Activated CD4-positive, alpha-beta T cell treated with anti-CD3 and anti-CD28 coated beads, Interleukin-2, amount 50 U/mL, for 24 hours (primary cell): Measurements from ENCODE around the gene RGS12.

ENCODE experiments used
- DNase-seq, 2 donors: peaks; one replicate each; pipeline ENCODE4 v3.0.0-alpha.2; 2020; ENCODE audit warnings: low read depth in 1 of 2, low spot score in 1 of 2

Gene RGS12

GRCh38 chr4:3280466-3280865 lies 12.4 kb upstream of the RGS12 start:
- DNase-seq = no peak

GRCh38 chr4:3283483-3283882 lies 9.3 kb upstream of the RGS12 start:
- DNase-seq = no peak

- DNase-seq = no peak
These were observed 8.9 kb upstream of the RGS12 start for GRCh38 chr4:3283916-3284315.

- no peak for DNase-seq
These were observed 7.9 kb upstream of the RGS12 start for GRCh38 chr4:3284734-3285557.

GRCh38 chr4:3285558-3286334 lies 7.1 kb upstream of the RGS12 start:
- DNase-seq = no peak

- no peak for DNase-seq
These were observed 6.3 kb upstream of the RGS12 start for GRCh38 chr4:3286335-3287175.

DNA sequence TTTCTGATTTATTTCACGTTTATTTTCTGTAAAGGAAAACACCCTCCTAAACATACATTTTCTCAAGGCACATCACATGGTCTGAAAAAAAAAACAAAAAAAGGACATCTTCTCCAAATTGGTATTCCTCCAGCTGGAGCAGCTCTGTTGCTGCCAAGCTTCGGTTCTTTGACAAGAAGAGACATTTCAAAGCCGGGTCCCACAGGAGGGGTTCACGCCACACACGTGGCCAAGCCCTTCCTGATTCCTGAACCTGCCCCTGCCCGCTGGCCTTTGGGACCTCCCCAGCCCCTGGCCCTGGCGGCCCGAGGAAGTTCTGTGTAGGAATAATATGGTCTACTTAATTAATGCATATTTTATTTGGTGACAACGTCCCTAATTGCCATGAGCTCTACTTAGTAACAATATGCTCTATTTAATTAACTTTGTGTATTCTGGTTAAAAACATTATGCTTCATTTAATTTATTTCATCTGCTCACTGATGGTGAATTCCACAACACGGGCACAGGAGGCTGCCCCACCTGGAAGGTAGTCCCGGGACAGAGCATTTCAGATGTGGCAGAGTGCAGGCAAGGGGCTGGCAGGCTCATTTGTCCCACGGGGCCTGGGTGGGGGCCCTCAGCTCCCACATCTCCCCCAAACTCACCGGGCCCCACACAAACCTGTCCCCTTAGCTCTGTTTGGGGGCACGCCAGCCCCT lies 5.4 kb upstream of the RGS12 start:
- no peak for DNase-seq

- no peak for DNase-seq
These were observed 4.8 kb upstream of the RGS12 start for GRCh38 chr4:3287972-3288570.

DNA sequence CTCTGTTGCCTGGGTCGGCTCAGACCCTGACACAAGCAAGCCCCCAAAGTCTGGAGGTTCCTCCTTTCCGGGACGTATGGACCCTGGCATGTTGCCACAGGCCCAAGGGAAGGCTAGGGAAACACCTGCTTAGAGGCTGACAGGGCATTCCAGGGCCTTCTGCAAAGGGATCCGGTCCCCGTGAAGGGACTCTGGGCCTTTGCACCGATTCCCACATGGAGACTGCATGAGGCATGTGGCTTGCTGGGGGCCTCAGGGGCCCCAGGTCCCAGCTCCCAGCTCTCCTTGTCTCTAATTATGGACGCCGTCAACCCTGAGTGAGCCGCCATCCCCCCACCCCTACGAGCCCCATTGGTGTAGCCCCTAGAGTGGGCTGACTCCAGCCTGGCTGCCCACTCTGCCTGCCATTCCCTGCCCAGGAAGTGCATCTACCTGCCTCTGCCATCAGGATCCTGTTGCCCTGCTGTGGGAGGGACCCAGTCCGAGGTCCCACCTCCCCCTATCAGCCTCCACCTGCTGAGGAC lies 4.2 kb upstream of the RGS12 start:
- DNase-seq = no peak

- no peak for DNase-seq
These were observed 2.3 kb upstream of the RGS12 start for GRCh38 chr4:3290476-3290875.

- no peak for DNase-seq
These were observed 1.9 kb upstream of the RGS12 start for GRCh38 chr4:3290889-3291321.

- no peak for DNase-seq
These were observed 1.3 kb upstream of the RGS12 start for GRCh38 chr4:3291411-3291968.

DNA sequence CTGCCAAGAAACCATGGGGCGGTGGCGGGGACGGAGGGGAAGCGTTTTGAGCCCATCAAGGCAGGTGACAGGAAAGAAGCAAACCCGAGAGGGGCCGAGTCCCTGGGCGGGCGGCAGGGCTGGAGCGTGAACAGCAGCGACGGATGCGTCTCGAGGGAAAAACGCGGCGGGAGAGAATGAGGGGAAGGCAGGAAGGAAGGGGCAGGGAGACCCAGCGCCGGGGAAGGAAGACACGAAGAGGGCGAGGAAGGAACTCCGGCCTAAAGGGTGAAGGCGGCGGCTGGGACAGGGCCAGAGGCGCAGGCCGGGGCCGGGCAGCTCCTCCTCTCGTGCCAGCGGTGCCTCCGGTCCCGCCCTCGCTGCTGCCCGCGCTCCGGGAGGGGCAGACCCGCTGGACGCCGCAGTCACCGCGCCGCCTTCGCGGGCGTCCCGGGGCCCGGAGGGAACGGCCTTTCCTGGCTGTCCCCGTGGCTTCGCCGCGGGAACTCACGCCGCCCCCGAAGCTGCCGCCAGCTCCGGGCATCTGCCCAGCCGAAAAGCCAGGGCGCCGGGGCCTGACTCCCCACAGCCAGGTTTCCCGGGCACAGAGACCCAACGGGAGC lies 751 bp upstream of the RGS12 start:
- DNase-seq = no peak

GRCh38 chr4:3293401-3294391 lies 875 bp downstream of the RGS12 start:
- no peak for DNase-seq

GRCh38 chr4:3294401-3295241 lies 1.8 kb downstream of the RGS12 start:
- DNase-seq = no peak

DNA sequence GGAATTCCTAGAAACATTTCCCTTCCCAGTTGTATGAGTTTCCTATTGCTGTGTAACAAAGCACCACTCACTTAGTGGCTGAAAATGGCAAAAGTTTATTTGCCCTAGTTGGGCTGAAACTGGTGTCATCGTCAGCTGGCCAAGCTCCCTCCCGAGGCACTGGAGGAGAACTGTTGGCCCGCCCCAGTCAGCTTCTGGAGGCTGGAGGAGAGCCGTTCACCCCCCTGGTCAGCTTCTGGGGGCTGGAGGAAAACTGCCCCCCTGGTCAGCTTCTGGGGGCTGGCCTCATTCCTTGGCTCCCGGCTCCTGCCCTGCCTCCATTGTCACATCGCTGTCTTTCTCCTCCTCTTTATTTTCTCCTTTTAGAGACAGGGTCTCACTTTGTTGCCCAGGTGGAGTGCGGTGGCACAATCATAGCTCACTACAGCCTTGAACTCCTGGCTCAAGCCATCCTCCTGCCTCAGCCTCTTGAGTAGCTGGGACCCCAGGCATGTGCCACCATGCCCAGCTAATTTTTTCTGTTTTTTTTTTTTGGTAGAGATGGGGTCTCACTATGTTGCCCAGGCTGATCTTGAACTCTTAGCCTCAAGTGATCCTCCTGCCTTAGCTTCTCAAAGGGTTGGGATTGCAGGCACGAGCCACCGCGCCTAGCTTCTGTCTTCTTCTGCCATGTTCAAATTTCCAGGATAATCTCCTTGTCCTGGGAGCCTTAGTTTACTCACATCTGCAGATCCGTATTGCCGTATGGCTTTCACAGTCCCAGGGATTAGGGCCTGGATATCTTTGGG lies 3.2 kb downstream of the RGS12 start:
- DNase-seq = no peak

DNA sequence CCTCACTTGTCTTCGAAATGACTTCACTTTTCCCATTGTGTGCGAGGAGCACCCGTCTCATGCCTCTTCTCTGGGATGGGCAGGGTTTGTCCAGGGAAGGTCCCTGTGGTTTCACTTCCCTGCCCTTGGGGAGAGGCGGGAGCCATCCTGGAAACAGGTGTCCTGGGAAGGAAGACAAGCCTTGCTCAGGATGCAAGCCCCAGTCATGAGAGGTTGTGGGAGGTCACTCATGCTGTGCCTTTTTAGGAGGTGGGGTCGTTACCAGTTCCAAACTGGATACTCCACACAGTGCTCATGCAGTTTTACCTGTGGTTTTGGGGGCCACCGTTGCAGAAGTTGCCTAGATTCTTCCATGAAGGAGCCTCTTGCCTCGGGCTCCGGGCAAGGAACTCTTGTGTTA lies 3.8 kb downstream of the RGS12 start:
- DNase-seq = no peak
